ENCODE data around the gene ACVR1.

ACVR1 gene

DNA sequence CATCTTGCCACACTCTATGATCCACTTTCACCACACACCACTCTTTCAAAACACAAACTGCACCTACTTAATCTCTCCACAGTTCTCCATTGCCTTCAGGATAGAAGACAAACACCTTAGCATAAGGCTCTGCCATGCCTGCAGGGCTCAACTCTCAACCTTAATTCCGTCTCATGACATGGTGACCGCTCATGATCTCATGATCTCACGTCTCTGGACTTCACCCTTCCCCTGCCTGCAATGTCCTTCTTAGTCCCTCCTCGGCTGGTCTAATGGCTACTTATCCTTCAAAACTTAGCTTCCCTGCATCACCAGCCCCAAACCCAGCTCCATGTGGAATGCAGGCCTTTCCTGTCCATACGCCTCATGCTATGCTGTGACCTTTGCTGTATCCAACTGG is 85.3 kb downstream of the ACVR1 start:
- no peak for DNase-seq (ENCODE audit: low read depth)

DNA sequence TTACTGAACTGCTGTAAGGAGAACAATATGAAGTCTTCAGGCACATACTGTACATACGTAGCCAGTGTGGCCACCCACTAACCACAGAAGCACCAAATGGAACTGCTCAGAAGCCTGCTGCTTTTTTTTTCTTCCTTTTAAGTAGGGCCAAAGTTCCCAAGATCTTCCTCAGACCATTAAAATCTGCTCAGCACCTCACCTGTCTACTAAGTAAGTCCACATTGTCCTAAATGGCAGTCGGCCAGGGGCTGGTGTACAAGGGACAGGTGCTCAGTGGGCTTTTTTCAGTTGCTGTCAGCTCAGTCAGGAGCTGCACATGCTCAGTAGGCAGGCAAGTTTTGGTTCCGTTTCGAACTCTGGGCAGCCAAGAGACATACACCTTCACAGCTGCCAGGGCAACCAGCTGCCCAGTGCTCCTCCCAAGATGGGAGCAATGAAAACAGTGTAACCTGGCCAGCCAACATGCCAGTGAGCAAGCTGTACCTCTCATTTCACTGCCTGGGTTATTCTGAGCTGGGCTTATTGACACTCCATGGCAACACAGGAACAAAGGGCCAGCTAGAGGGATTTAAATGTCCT is 86.1 kb downstream of the ACVR1 start:
- DNase-seq (ENCODE audit: low read depth): no peak

DNA sequence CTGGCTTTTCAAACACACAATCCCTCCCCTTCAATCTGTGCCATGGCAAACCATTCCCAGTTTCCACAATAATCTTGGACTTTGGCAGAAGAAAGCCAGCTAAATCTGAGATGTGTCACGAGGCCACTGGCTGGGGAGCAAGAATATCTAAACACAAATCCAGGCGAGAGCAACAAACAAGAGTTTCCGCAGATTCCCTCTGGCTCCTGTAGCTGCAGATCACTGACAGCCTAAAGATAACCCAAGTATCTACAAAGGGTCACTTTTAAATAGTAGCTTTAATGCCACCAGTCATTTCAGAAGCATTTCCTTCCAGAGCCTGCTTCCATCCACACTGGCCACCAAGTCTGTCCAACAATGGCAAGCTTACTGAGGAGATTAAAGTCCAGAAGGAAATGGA is 86.9 kb downstream of the ACVR1 start:
- DNase-seq (ENCODE audit: low read depth): no peak

DNA sequence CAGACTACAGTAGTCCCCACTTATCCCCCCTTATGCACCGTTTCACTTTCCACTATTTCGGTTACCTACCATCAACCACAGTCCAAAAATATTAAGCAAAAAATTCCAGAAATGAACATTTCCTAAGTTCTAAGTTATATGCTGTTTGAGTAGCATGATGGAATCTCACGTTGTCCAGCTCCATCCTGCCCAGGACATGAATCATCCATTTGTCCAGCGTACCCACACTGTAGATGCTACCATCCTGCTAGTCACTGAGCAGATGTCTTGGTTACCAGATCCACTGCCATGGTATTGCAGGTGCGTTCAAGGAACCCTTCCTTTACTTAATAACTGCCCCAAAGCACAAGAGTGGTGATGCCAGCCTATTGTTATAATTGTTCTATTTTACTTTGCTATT is 87.9 kb downstream of the ACVR1 start:
- no peak for DNase-seq (ENCODE audit: low read depth)

DNA sequence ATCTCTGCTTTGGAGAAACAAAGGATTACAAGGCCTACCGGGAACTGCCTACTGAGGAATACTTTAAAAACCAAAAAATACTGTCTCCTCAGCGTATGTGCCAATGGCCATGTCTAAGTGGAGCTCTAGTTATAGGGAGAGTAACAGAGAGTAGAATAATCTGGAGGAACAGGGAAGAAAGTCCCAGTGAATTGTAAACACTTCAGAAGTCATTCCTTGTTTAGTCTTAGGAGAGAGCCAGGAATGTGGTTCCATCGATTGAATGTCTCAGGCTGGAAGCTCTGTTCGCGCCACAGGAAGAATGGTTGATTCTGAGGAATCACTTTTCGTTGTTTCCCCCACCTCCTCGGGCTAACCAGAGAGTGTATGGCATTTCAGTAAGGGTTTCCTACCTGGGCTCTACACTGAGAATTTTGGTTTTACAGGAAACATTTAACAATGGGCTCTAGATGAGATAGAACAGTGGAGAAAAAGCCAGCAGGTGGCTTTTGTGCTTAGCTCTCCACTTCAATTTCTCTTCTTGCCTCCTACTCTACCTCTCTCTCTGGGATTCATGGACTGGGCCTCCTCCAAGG is 88.7 kb downstream of the ACVR1 start:
- no peak for DNase-seq (ENCODE audit: low read depth)

DNA sequence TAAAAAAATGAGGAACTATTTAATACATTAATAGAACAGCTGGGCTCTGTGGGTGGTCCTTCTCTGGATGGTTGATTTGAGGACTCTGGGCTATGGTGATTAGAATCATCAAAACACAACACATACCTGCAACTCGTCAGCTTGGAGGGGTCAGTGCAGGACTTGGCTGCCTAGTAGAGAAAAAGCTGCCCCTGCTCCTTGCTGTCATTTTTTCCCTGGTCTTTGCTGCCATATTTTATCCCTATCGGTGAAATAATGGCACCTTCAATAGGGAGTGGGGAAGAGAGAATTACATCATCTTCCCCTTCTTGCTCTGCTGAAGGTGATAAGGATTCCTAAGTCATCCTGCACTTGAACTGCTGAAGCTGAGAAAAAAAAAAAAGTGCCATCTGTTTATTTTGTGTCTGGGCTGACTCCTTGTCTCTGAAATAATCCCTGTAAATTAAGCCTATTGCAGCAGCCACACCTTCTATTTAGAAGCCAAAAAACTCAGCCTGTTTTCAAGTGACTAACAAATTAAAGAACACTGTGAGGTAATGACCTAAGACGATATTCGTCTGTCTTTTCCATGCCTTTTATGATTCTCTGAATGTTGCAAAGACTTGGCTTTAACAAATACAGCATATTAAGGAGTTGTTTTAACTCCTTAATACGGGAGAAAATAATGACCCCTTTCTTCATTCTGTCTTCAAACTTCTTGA is 89.3 kb downstream of the ACVR1 start:
- DNase-seq (ENCODE audit: low read depth): no peak

DNA sequence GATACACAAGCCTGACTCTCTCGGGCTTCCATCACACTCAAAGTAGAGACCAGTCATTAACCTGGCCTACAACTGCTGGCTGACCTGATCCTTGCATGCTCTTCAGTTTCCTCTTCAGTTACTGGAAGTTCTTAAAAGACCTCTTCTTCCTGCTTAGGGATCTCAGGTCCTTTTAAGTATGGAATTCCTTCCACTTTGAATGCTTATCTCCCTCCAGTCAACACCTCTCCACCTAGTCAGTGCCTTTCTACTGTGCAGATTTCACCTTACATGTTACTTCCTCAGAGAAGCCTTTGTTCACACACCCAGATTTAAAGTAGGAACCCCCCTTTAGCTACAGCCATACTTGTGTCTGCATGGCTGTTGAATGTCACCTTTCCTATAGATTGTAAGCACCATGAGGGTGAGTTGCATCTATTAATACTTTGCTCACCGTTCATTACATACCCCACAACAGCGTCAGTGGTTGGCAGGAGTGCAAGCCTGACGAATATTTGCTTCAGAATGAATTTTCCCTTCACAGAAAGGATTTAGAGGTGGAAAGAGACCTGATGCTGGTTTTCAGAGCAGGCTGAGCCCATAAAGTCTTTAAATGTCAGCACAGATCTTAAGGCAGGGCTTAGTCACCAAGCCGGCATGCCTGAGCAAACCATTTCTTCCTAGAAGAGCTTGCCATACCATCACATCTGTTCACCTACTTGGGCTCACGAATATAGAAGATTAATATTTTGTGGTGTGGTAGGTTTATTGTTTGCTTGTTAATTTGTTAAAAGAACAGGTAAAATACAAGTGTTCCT is 90.1 kb downstream of the ACVR1 start:
- no peak for DNase-seq (ENCODE audit: low read depth)

DNA sequence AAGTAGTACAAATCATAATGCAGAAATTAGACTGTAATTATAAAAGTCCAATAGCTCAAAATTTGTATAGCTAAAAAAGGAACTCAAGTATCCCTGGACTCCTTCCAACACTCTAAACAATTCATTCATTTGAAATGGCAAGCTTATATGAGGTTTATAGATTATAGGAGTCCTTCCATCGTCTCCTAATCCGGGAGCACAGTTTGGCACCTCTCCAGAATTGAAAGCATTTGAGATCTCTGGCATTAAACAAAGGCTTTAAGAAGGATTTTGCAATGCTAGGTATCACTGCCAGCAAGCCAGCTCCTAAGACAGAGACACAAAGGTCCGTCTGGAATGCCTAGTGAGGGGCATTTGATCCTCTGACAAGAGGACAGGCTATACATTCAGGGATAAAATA is 90.9 kb downstream of the ACVR1 start:
- DNase-seq (ENCODE audit: low read depth): peak; percentile 51

DNA sequence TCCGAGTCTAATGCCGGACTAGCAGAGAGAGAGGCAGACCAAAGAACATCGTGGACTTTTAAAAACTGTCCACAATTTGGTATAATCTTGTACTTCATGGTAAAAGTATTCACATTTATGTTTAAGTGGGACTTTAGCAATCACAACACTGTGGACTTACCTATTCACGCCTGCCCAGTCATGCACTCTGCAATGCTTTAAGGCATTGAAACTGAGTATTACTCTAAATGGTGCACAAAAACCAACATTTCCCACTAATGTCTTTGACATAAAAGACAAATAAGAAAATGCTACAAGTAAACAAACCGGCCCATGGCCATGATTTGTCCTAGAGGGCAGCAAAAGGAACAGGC is 91.3 kb downstream of the ACVR1 start:
- no peak for DNase-seq (ENCODE audit: low read depth)

DNA sequence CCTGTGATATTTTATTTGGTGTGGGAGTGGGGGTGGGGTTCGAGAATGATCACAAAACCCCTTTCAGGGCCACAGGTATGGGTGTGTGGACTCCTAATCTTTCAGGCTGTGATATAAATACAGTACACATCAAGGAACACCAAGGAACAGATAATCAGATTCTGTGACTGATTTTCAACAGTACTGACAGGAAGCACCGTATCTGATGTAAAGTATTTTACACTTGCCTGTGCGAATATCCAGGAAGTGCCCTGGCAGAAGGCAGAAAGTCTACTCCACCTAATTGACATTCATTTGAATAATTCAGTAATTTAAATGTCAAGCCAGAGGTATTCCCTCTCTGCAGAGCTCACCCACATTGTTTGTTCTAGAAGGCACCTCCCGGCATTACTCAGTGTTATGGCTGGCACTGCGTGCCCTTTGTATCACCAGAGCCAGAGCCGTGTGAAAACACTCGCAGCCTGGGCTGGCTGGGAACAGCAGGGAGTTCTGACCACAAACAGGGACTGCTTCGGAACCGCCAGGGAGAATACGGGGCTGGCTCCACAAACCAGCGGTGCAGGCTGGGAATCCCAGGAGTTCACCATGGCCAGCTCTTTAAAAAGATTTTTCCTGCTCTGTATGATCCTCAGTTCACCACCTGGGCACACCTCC is 91.8 kb downstream of the ACVR1 start:
- peak; percentile 26 for DNase-seq (ENCODE audit: low read depth)

DNA sequence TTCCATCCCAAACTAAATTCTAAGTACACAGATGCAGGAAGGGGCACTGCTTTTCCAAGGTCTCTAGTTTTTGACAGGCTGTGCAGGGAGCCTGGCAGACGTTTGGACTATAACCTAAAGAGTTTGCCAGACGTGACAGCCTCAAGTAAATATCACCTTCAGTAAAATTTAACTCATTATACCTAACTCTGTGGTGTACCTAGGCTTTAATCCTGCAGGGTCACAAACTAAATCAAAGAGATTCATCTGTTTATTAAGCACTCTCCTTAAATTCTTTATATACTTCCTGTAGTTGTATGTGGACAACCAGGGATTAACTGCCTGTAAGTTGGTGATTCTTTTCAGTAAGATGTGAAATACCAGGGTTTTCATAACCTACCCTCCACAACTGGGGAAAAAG is 92.9 kb downstream of the ACVR1 start:
- DNase-seq (ENCODE audit: low read depth): no peak

DNA sequence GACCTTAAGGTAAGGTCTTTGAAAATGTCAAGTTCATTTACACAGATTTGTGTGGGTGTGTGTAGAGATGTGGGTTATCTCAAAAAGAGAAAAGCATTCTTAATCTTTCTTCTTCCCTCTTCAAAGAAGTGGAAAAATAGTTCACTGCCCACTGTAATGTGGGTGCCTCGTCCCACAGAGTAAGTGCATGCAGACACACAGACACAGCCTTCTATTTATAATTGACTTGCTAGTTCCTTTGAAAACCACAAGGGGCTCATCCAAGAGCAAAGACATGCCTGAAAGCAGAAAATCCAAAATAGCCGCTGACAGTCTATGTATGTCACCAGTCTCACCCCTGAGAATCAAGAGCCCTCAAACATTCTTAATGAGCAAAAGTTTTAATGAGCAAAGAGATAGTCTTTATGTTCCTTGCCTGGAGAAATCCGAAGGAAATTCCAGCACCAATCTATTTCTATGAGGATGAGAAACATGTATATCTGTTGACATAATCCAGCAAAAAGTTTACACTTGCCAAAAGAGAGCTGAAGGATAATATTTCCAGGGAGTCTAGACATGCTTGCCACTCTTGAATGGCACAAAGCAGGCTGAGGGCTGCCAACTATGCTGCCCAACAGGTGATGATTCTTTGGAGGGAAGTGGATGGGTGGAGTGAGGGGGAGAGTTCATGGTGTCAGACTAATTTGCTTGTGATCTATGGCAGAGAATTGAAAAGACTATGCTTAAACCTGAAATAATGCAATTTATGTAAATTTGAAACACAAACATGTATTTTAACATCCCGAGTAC is 93.9 kb downstream of the ACVR1 start:
- no peak for DNase-seq (ENCODE audit: low read depth)

DNA sequence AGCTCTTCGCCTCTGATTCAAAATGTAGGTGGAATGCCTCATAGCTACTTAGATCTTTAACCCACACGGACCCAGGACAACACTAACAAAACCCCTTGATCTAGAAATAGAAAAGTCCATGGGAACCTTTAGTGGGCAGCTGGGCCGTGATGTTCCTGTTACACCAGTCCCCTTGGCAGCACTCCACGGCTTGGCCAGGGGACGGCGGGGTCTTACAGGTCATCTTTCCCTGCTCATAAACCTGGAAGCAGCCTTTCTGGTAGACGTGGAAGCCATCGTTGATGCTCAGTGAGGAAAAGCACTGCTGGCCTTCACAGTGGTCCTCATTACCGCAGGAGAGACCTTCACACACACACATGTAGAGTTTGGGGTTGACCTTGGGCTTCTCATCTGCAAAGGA is 95.9 kb downstream of the ACVR1 start:
- DNase-seq (ENCODE audit: low read depth): no peak

DNA sequence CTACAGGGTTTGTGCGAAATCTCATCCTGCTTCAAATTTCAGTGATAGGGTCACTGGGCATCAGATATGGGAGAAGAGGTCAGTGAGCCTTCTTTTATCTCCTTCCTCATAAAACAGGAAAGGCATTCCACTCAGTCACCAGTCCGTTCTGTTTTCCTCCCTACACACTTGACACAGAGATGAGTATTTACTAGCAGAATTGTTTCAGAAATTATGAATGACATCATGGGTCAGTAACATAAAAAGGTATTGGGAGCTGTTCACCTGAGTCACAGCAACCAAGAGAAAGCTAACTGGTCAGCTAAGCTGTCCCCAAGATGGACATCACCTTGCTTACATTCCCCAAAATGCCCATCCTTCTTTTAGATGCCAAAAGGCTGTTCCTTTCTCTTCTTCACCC is 96.3 kb downstream of the ACVR1 start:
- no peak for DNase-seq (ENCODE audit: low read depth)

DNA sequence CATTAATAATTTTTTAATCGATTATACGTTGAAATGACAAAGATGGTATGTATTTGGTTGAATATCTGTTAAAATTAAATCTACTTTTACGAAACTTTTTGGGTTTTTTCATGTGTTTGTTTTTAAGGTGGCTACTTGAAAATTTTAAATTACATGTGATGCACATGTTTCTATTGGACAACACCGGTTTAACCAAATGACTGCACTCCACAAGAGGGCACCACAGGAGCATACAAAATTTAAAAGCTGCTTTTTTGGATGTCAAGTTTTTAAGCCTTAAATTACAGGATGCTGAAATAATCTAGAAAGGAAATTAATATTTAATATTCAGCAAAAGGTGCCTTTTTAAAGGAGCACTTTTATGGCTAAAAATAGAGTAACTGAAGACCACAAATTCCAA is 98.7 kb downstream of the ACVR1 start:
- DNase-seq (ENCODE audit: low read depth): peak; percentile 47

DNA sequence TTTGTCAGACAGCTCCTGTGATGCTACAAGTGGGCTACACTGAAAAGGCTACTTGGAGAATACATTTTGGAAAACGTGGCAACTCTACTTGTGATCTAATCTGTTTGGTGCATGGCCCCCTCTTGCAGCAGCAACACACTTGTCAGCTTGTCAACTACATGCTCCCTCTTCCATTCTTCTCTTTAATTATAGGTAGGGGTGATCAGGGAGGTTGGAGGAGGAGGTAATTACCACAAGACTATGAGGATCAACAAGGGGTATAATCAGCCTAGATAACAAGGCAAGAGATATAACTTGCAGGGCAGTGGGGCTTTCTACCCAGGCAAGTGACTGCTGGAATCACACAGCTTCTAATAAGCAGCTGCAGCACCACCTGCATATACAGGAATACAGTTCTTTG is 104.9 kb downstream of the ACVR1 start:
- DNase-seq (ENCODE audit: low read depth): no peak

DNA sequence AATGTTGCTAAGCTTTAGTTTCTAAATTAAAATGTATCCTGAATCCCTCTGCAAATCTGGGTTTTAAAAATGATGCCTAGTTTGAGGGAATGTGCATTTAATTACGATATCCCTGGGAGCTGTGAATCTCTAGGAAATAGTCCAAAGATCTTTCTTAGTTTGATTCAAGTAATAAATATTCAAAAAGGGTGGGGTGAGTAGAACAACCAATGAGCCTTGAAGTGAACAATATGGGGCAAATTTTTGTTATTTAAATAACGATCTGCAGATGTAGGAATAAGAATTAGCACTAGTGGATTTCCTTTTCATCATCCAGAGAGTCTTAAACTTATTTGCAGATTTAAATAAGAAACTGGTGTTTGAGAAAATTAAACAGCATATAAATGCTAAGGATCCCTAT is 106.3 kb downstream of the ACVR1 start:
- DNase-seq (ENCODE audit: low read depth): peak; percentile 40

DNA sequence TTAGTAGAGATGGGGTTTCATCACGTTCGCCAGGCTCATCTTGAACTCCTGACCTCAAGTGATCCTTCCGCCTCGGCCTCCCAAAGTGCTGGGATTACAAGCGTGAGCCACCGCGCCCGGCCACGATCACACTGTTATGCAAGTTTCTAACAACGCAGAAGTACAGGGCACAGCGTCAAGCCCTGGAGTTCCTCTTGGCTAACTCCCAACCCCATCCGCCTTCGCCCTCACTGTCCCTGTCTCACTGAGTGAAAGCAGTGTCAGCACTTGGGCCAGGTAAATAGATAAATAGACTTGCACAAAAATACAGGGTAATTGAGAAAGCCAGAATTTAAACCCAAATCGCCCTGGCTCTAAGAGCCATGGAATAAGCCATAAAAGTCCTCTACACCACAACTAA is 111.7 kb downstream of the ACVR1 start:
- DNase-seq (ENCODE audit: low read depth): no peak

DNA sequence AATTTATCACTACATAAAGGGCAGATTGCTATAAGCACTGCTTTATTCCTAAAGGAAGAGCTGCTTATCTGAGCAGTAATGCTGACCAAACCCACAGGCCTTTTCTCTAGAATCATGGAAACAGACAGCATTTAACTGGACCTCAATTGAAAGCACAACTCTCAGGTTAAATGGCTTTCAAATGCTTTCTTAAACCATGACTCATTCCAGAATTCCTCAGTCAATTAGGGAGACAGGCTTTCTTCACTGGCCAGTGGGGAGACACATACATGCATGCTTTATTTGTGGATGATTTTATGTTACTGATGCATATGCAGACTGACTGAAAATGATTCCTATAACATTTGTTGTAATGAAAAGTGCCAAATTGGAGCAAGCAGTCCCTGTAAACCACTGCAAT is 114.6 kb downstream of the ACVR1 start:
- peak; percentile 14 for DNase-seq (ENCODE audit: low read depth)

DNA sequence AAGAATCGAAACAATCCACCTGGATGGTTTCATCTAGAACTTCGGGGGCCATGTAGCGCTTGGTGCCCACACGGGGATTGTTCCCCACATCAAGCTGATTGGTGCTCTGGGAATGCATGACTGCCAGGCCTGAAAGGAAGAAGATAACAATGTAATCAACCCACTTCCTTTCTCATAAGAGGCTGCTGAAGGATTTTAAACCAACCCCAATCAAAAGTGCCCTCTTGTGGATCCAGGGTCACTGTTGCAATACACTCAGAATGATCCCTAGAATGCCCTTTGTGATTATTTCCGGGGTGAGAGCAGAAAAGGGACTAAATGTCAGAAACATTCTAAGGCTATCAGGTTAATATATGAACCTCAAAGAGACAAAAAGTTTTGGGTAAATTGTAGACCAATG is 115.2 kb downstream of the ACVR1 start:
- DNase-seq (ENCODE audit: low read depth): no peak

DNA sequence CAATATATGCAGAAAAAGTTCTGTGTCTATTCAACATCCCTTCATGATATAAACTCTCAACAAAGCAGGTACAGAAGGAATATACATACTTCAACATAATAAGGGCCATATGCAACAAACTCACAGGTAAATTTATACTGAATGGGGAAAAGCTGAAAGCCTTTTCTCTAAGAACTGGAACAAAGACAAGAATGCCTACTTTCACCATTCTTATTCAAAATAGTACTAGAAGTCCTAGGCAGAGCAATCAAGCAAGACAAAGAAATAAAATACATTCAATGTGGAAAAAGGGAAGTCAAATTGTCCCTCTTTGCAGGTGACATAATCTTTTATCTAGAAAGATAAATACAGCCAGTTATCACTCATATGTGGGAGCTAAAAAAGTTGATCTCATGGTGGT is 116.3 kb downstream of the ACVR1 start:
- DNase-seq (ENCODE audit: low read depth): no peak

DNA sequence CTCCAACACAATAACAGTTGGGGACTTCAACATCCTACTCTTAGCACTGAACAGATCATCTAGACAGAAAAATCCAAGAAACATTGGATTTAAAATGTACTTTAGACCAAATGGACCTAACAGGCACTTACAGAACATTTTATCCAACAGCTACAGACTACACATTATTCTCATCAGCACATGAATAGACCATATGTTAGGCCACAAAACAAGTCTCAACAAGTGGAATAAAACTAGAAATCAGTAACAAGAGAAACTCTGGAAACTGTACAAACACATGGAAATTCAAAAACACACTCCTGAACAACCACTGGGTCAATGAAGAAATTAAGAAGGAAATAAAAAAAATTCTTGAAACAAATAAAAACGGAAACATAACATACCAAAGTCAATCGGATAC is 117.5 kb downstream of the ACVR1 start:
- DNase-seq (ENCODE audit: low read depth): no peak
